Chondrocyte (in vitro differentiated cells): ENCODE measurements around the gene CRYBG3. TPM values are rescaled to one million over a fixed set of nuclear protein-coding genes. Genes with fewer than 3 reads are reported as not detected.

Source experiments
- DNase-seq: peaks from one replicate; pipeline ENCODE4 v3.0.0; 2021; ENCODE audit warnings: mixed read lengths, low spot score
- H3K27ac Mint-ChIP-seq: one replicate; pipeline ENCODE4 v1.8.0; 2021; ENCODE audit warnings: mild to moderate bottlenecking, moderate library complexity, mixed read lengths; ENCODE audit not compliant: unreplicated experiment
- H3K27me3 Mint-ChIP-seq: 2 replicates; pipeline ENCODE4 v1.8.0; 2021; ENCODE audit warnings: low read depth, mixed read lengths
- H3K36me3 Mint-ChIP-seq: 2 replicates; pipeline ENCODE4 v1.8.0; 2021; ENCODE audit warnings: low read depth, mixed read lengths
- H3K4me1 Mint-ChIP-seq: 2 replicates; pipeline ENCODE4 v1.8.0; 2021; ENCODE audit warnings: low read depth, mild to moderate bottlenecking, mixed read lengths
- H3K4me3 Mint-ChIP-seq: one replicate; pipeline ENCODE4 v1.8.0; 2021; ENCODE audit warnings: mild to moderate bottlenecking, moderate library complexity, mixed read lengths; ENCODE audit not compliant: unreplicated experiment
- H3K9me3 Mint-ChIP-seq: 2 replicates; pipeline ENCODE4 v1.8.0; 2021; ENCODE audit warnings: low read depth, mixed read lengths
- CTCF ChIP-seq: fragments of 200-600 bp; sonication (generic); IDR thresholded peaks from 2 replicates; pipeline ENCODE4 v1.5.0; 2021; ENCODE audit warnings: antibody characterized with exemption, mild to moderate bottlenecking, moderate library complexity
- total RNA-seq: library from RNA; stranded (reverse); gene quantifications from 3 replicates; pipeline ENCODE4 v1.2.1, GENCODE V29; 2021

CRYBG3 gene
- total RNA-seq, 1 donor from 2014 or later: 15.5 TPM

GRCh38 chr3:97838393-97838792, 16.6 kb downstream of the CRYBG3 start:
- H3K4me3 Mint-ChIP-seq: no peak overlapping the region
- H3K4me1 Mint-ChIP-seq: peaks cover 9% of the 10 kb centered on the region
- no peaks in the 10 kb centered on the region for H3K9me3 Mint-ChIP-seq

GRCh38 chr3:97839944-97840343, 18.1 kb downstream of the CRYBG3 start:
- DNase-seq: no peak
- peaks cover 9% of the 10 kb centered on the region for H3K4me1 Mint-ChIP-seq

More at GRCh38 chr3:97838393-97838792, 16.6 kb downstream of the CRYBG3 start:
- Mint-ChIP-seq H3K27ac (no peak overlapping the region), H3K36me3 (no peaks in the 10 kb centered on the region), H3K27me3 (no peaks in the 10 kb centered on the region)
- TF ChIP-seq CTCF: no peak
- DNase-seq: no peak

GRCh38 chr3:97841304-97841703, 19.5 kb downstream of the CRYBG3 start:
- no peak for TF ChIP-seq CTCF
- no peak for DNase-seq
- H3K4me1 Mint-ChIP-seq: peaks cover 9% of the 10 kb centered on the region
- no peaks in the 10 kb centered on the region for H3K9me3 Mint-ChIP-seq
- no peak overlapping the region for H3K27ac Mint-ChIP-seq
- H3K27me3 Mint-ChIP-seq: no peaks in the 10 kb centered on the region
- peaks cover 2% of the 10 kb centered on the region for H3K36me3 Mint-ChIP-seq
- no peak overlapping the region for H3K4me3 Mint-ChIP-seq

More at GRCh38 chr3:97839944-97840343, 18.1 kb downstream of the CRYBG3 start:
- H3K9me3 Mint-ChIP-seq: no peaks in the 10 kb centered on the region
- H3K27me3 Mint-ChIP-seq: no peaks in the 10 kb centered on the region
- H3K36me3 Mint-ChIP-seq: no peaks in the 10 kb centered on the region
- H3K4me3 Mint-ChIP-seq: no peak overlapping the region
- no peak for TF ChIP-seq CTCF
- no peak overlapping the region for H3K27ac Mint-ChIP-seq

GRCh38 chr3:97841956-97842355, 20.1 kb downstream of the CRYBG3 start:
- Mint-ChIP-seq H3K27ac (no peak overlapping the region), H3K4me1 (peaks cover 9% of the 10 kb centered on the region), H3K36me3 (peaks cover 2% of the 10 kb centered on the region), H3K27me3 (no peaks in the 10 kb centered on the region), H3K4me3 (no peak overlapping the region), H3K9me3 (no peaks in the 10 kb centered on the region)
- no peak for DNase-seq
- TF ChIP-seq CTCF: no peak

- Mint-ChIP-seq H3K4me3 (no peak overlapping the region), H3K4me1 (peaks cover 3% of the 10 kb centered on the region), H3K27me3 (no peaks in the 10 kb centered on the region), H3K9me3 (peaks cover 12% of the 10 kb centered on the region), H3K36me3 (peaks cover 5% of the 10 kb centered on the region), H3K27ac (no peak overlapping the region)
- DNase-seq: no peak
- TF ChIP-seq CTCF: no peak
Measured at GRCh38 chr3:97848779-97849178, 27.0 kb downstream of the CRYBG3 start.
